Ovary (tissue), 9 donors: Measurements from ENCODE around the gene MARS1. TPM values are rescaled to one million over a fixed set of nuclear protein-coding genes. Genes with fewer than 3 reads are reported as not detected.

Experiments
- DNase-seq, 5 donors: peaks; one replicate each; pipeline ENCODE4 v3.0.0-alpha.2; 2019 to 2020
- H3K27ac ChIP-seq, 2 donors: fragments of 200-600 bp; one replicate each; pipeline versions ENCODE4 v1.5.1 to v1.8.0; 2019 to 2022
- H3K27me3 ChIP-seq: fragments of 200-600 bp; one replicate; pipeline ENCODE4 v1.8.0; 2022
- H3K36me3 ChIP-seq: fragments of 200-600 bp; sonication (generic); one replicate; pipeline ENCODE4 v1.5.1; 2019
- H3K4me1 ChIP-seq: one replicate; pipeline ENCODE4 v1.8.1; 2013; ENCODE audit warnings: mild to moderate bottlenecking, moderate library complexity; ENCODE audit not compliant: insufficient read depth
- H3K4me3 ChIP-seq: fragments of 200-600 bp; sonication (generic); one replicate; pipeline ENCODE4 v1.5.1; 2017
- H3K9me3 ChIP-seq, 2 donors: fragments of 200-600 bp in 1 of 2; sonication (generic) in 1 of 2; one replicate each; pipeline versions ENCODE4 v1.5.1 to v1.8.1; 2013 to 2019; ENCODE audit warnings: mild to moderate bottlenecking in 1 of 2, moderate library complexity in 1 of 2
- EP300 ChIP-seq: sonication (generic); formaldehyde crosslinking; IDR thresholded peaks from one replicate; pipeline ENCODE4 v1.6.1; 2017; ENCODE audit warnings: antibody characterized with exemption
- POLR2A ChIP-seq: fragments of 450-650 bp; IDR thresholded peaks from one replicate; pipeline ENCODE4 v1.6.1; 2017; ENCODE audit warnings: antibody characterized with exemption, mild to moderate bottlenecking, moderate library complexity
- WGBS, 3 donors: extraction: QIAGEN DNeasy Blood & Tissue Kit in 1 of 3; methylation state at CpG; one replicate each; pipeline versions ENCODE4 v1.1.5 to v1.1.7; 2013 to 2017; 5-methylcytosine and 5-hydroxymethylcytosine counted together
- intact Hi-C, 4 donors: fragments of 100-400 bp; cut with DNase I; formaldehyde crosslinking; loops; one replicate each; pipeline versions ENCODE4 v1.11.0 to v1.15.1; 2022 to 2023
- polyA plus RNA-seq, 2 donors: library from polyadenylated mRNA; stranded (reverse); fragments of 200-250 nt in 1 of 2; fragments of 350-450 nt in 1 of 2; fragmentation: Illumina TruSeq in 1 of 2; extraction: RNeasy Lipid Tissue Mini Kit (QIAGEN cat#74804) in 1 of 2; gene quantifications; one replicate each; pipeline ENCODE4 v1.2.3, GENCODE V29; 2013 to 2014
- total RNA-seq, 7 donors: library from RNA; depleted of rRNA in 2 of 7; stranded (reverse); fragments of >200 nt in 2 of 7; fragmentation: NEBNext Ultra II Directional in 3 of 7; extraction: Animal tissue kit (Norgen Biotek cat#: 25700) in 3 of 7; gene quantifications; one replicate each; pipeline versions ENCODE4 v1.1.0 to v1.2.4, GENCODE V29; 2016 to 2023
- TF ChIP-seq, protein P1 (sequence below), 3 donors: fragments of 450-650 bp in 2 of 3; fragments of 200-600 bp in 1 of 3; IDR thresholded peaks; one replicate each; pipeline versions ENCODE4 v1.5.1 to v1.8.0; 2016 to 2022; ENCODE audit warnings: antibody characterized with exemption in 3 of 3, mild to moderate bottlenecking in 1 of 3
- donor health status: DM: no; HTN: no; CAD: no; lungs with moderate emphysema.
- donor health status: DM: no; HTN: no; CAD: no.
- donor health status: Bipolar disorder and iron deficiency.
- donor health status: DM: yes; HTN: yes; CAD: no.
- donor health status: DM: no; HTN: no; CAD: no.
- donor health status: DM: yes; HTN: yes; CAD: no.

MARS1 gene
- total and polyA plus RNA-seq, 9 donors = 21.1 to 479 (median 66.4) TPM

DNA sequence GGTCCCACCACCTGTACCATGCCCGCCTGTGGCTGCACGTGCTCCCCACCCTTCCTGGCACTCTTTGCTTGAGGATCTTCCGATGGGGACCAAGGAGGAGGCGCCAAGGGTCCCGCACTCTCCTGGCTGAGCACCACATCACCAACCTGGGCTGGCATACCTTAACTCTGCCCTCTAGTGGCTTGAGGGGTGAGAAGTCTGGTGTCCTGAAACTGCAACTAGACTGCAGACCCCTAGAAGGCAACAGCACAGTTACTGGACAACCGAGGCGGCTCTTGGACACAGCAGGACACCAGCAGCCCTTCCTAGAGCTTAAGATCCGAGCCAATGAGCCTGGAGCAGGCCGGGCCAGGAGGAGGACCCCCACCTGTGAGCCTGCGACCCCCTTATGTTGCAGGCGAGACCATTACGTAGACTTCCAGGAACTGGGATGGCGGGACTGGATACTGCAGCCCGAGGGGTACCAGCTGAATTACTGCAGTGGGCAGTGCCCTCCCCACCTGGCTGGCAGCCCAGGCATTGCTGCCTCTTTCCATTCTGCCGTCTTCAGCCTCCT, 31.6 kb upstream of the MARS1 start:
- no peaks in the 10 kb centered on the region for H3K36me3 ChIP-seq
- H3K4me1 ChIP-seq = peaks cover 7% of the 10 kb centered on the region
- H3K9me3 ChIP-seq = no peaks in the 10 kb centered on the region
- no peak overlapping the region for H3K27ac ChIP-seq
- TF ChIP-seq POLR2A (no peak), EP300 (no peak)
- TF ChIP-seq, protein P1, sequence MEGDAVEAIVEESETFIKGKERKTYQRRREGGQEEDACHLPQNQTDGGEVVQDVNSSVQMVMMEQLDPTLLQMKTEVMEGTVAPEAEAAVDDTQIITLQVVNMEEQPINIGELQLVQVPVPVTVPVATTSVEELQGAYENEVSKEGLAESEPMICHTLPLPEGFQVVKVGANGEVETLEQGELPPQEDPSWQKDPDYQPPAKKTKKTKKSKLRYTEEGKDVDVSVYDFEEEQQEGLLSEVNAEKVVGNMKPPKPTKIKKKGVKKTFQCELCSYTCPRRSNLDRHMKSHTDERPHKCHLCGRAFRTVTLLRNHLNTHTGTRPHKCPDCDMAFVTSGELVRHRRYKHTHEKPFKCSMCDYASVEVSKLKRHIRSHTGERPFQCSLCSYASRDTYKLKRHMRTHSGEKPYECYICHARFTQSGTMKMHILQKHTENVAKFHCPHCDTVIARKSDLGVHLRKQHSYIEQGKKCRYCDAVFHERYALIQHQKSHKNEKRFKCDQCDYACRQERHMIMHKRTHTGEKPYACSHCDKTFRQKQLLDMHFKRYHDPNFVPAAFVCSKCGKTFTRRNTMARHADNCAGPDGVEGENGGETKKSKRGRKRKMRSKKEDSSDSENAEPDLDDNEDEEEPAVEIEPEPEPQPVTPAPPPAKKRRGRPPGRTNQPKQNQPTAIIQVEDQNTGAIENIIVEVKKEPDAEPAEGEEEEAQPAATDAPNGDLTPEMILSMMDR (IDR thresholded peaks at IDR 0.05) = no peak
- WGBS, 3 donors = 42 to 43% (median 43%) methylated on average over 15 of the region's 15 CpGs
- no peaks in the 10 kb centered on the region for H3K27me3 ChIP-seq
- intact Hi-C loops = loop anchor here in 3 of 4 donors (5.0 to 10.0 kb wide), 4 partner anchors 144 to 171 kb away; no protein-coding TSS in a partner anchor
- no peak for DNase-seq
- no peak overlapping the region for H3K4me3 ChIP-seq

GRCh38 chr12:57456737-57457490, 31.0 kb upstream of the MARS1 start:
- Histone ChIP-seq H3K27me3 (no peaks in the 10 kb centered on the region), H3K4me3 (no peak overlapping the region), H3K36me3 (no peaks in the 10 kb centered on the region), H3K4me1 (peaks cover 7% of the 10 kb centered on the region), H3K9me3 (no peaks in the 10 kb centered on the region), H3K27ac (no peak overlapping the region)
- intact Hi-C loops = loop anchor here in 3 of 4 donors (5.0 to 10.0 kb wide), 4 partner anchors 145 to 170 kb away; no protein-coding TSS in a partner anchor
- TF ChIP-seq POLR2A (no peak), EP300 (no peak)
- TF ChIP-seq, protein P1 (IDR thresholded peaks at IDR 0.05) = no peak
- 92 to 94% (median 93%) methylated on average over 6 of the region's 6 CpGs for WGBS, 3 donors
- no peak for DNase-seq

- no peak for DNase-seq
- Histone ChIP-seq H3K36me3 (no peaks in the 10 kb centered on the region), H3K27ac (no peak overlapping the region), H3K9me3 (no peaks in the 10 kb centered on the region), H3K4me1 (peaks cover 7% of the 10 kb centered on the region), H3K27me3 (no peaks in the 10 kb centered on the region), H3K4me3 (peak overlapping the region; percentile 64)
- intact Hi-C loops = loop anchor here in 3 of 4 donors (5.0 to 10.0 kb wide), 4 partner anchors 146 to 169 kb away; no protein-coding TSS in a partner anchor
- no peak for TF ChIP-seq POLR2A
- no peak for TF ChIP-seq EP300
- TF ChIP-seq, protein P1 (IDR thresholded peaks at IDR 0.05) = no peak
- WGBS, 3 donors = 28 to 35% (median 35%) methylated on average over 3 of the region's 3 CpGs
Observed at GRCh38 chr12:57458665-57459054, 29.2 kb upstream of the MARS1 start.

- peaks cover 7% of the 10 kb centered on the region for H3K4me1 ChIP-seq
- WGBS, 3 donors = 0% methylated on average over 24 of the region's 24 CpGs
- peak overlapping the region; percentile 23 to 47 for H3K27ac ChIP-seq
- H3K27me3 ChIP-seq = no peaks in the 10 kb centered on the region
- H3K4me3 ChIP-seq = peak overlapping the region; percentile 64
- no peaks in the 10 kb centered on the region for H3K9me3 ChIP-seq
- no peaks in the 10 kb centered on the region for H3K36me3 ChIP-seq
- DNase-seq = peak; percentile 87 to 95 (median 93)
- intact Hi-C loops = loop anchor here in 3 of 4 donors (5.0 to 10.0 kb wide), 4 partner anchors 147 to 168 kb away; no protein-coding TSS in a partner anchor
- TF ChIP-seq POLR2A (peak; percentile 58), EP300 (no peak)
- TF ChIP-seq, protein P1 (IDR thresholded peaks at IDR 0.05) = peak; percentile 87 to 95 (median 91)
Observed at GRCh38 chr12:57459055-57459749, 28.7 kb upstream of the MARS1 start.
